Spleen (tissue), 11 donors: ENCODE results near the gene STX8. TPM values are rescaled to one million over a fixed set of nuclear protein-coding genes. Genes with fewer than 3 reads are reported as not detected.

Experiments used
- DNase-seq: peaks from one replicate; pipeline ENCODE4 v3.0.0-alpha.2; 2020
- H3K27ac ChIP-seq, 8 donors: fragments of 200-600 bp; sonication (generic) in 7 of 8; 1 replicate in 4 of 8; 2 replicates in 4 of 8; pipeline versions ENCODE4 v1.5.0 to v1.8.0; 2016 to 2021; ENCODE audit warnings: inconsistent platforms in 4 of 8, mild to moderate bottlenecking in 4 of 8, moderate library complexity in 1 of 8
- H3K27me3 ChIP-seq, 7 donors: fragments of 200-600 bp; sonication (generic) in 6 of 7; replicated peaks in 1 of 7; 1 replicate in 4 of 7; 2 replicates in 3 of 7; pipeline versions ENCODE4 v1.5.0 to v1.8.0; 2016 to 2021; ENCODE audit warnings: inconsistent platforms in 3 of 7, mild to moderate bottlenecking in 1 of 7
- H3K36me3 ChIP-seq, 6 donors: fragments of 200-600 bp; sonication (generic) in 5 of 6; 1 replicate in 4 of 6; 2 replicates in 2 of 6; pipeline versions ENCODE4 v1.5.0 to v1.8.0; 2016 to 2021; ENCODE audit warnings: inconsistent platforms in 2 of 6
- H3K4me1 ChIP-seq, 6 donors: fragments of 200-600 bp; sonication (generic) in 5 of 6; 1 replicate in 3 of 6; 2 replicates in 3 of 6; pipeline versions ENCODE4 v1.5.0 to v1.8.0; 2016 to 2021; ENCODE audit warnings: inconsistent platforms in 3 of 6
- H3K4me3 ChIP-seq, 8 donors: fragments of 200-600 bp; sonication (generic) in 7 of 8; 1 replicate in 4 of 8; 2 replicates in 4 of 8; pipeline versions ENCODE4 v1.5.0 to v1.8.0; 2016 to 2021; ENCODE audit warnings: inconsistent platforms in 4 of 8, mild to moderate bottlenecking in 4 of 8, moderate library complexity in 2 of 8
- H3K9me3 ChIP-seq, 8 donors: fragments of 200-600 bp; sonication (generic) in 7 of 8; 1 replicate in 4 of 8; 2 replicates in 4 of 8; pipeline versions ENCODE4 v1.5.0 to v1.8.0; 2016 to 2021; ENCODE audit warnings: inconsistent platforms in 4 of 8
- POLR2A ChIP-seq, 3 donors: fragments of 450-650 bp; IDR thresholded peaks; one replicate each; pipeline ENCODE4 v1.5.1; 2017; ENCODE audit warnings: antibody characterized with exemption in 3 of 3, mild to moderate bottlenecking in 1 of 3
- POLR2AphosphoS5 ChIP-seq, 3 donors: sonication (generic); formaldehyde crosslinking; IDR thresholded peaks; one replicate each; pipeline ENCODE4 v1.5.1; 2017; ENCODE audit warnings: antibody characterized with exemption in 3 of 3
- WGBS, 5 donors: extraction: QIAGEN DNeasy Blood & Tissue Kit in 3 of 5; methylation state at CpG; one replicate each; pipeline versions ENCODE4 v1.1.5 to v1.1.7; 2013 to 2018; 5-methylcytosine and 5-hydroxymethylcytosine counted together
- intact Hi-C: fragments of 100-400 bp; cut with DNase I; formaldehyde crosslinking; loops from one replicate; pipeline ENCODE4 v1.15.0; 2023; ENCODE audit warnings: low total_unique reads
- polyA plus RNA-seq, 3 donors: library from polyadenylated mRNA; stranded (reverse); fragments of 200-250 nt; gene quantifications; one replicate each; pipeline ENCODE4 v1.2.1, GENCODE V29; 2013
- total RNA-seq, 7 donors: library from RNA; depleted of rRNA in 3 of 7; stranded (reverse); fragments of >200 nt in 3 of 7; fragmentation: NEBNext Ultra II Directional in 4 of 7; extraction: Animal tissue kit (Norgen Biotek cat#: 25700) in 4 of 7; gene quantifications; one replicate each; pipeline versions ENCODE4 v1.1.0 to v1.2.1, GENCODE V29; 2016 to 2021
- TF ChIP-seq, protein P1 (sequence below), 11 experiments: fragments of 200-600 bp in 7 of 11; fragments of 450-650 bp in 4 of 11; sonication (generic) in 4 of 11; IDR thresholded peaks in 8 of 11; conservative IDR thresholded peaks in 3 of 11; 1 replicate in 7 of 11; 2 replicates in 4 of 11; pipeline versions ENCODE4 v1.4.0 to v1.8.0; 2016 to 2021; ENCODE audit warnings: antibody characterized with exemption in 11 of 11, inconsistent platforms in 4 of 11, mild to moderate bottlenecking in 1 of 11
- donor health status: healthy with polysubstance abuse.
- donor health status: DM: no; HTN: no; CAD: no; lungs with moderate emphysema.
- donor health status: DM: no; HTN: no; CAD: no.
- donor health status: Bipolar disorder and iron deficiency.
- donor health status: healthy.
- donor health status: DM: no; HTN: no; CAD: no.
- donor health status: DM: yes; HTN: yes; CAD: no.

STX8 gene
- total and polyA plus RNA-seq, 10 donors: 37.3 to 59.8 (median 48.9) TPM

DNA sequence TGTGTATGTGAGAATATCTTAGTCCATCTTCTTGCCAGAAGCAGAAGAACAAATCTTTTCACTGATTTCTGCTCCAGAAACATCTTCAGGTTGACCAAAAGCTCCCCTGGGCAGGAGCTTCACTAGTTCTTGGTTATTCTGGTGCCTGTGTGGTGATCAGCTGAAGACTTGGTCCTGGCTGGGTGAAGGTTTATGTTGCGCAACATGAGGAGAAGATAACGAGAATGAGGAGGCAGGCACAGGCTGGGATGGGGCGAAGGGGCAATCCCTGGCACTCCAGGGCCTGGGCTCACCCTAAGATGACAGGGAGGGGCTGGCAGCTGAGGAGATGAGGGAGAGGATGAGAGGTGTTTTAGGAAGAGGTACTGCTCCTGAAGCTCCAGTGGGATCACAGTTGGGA is 322.3 kb downstream of the STX8 start:
- peaks cover 0 to 25% (median under 1%) of the 10 kb centered on the region in 6 donors for H3K36me3 ChIP-seq
- no peak overlapping the region for H3K4me3 ChIP-seq
- no peaks in the 10 kb centered on the region for H3K27me3 ChIP-seq
- TF ChIP-seq, protein P1, sequence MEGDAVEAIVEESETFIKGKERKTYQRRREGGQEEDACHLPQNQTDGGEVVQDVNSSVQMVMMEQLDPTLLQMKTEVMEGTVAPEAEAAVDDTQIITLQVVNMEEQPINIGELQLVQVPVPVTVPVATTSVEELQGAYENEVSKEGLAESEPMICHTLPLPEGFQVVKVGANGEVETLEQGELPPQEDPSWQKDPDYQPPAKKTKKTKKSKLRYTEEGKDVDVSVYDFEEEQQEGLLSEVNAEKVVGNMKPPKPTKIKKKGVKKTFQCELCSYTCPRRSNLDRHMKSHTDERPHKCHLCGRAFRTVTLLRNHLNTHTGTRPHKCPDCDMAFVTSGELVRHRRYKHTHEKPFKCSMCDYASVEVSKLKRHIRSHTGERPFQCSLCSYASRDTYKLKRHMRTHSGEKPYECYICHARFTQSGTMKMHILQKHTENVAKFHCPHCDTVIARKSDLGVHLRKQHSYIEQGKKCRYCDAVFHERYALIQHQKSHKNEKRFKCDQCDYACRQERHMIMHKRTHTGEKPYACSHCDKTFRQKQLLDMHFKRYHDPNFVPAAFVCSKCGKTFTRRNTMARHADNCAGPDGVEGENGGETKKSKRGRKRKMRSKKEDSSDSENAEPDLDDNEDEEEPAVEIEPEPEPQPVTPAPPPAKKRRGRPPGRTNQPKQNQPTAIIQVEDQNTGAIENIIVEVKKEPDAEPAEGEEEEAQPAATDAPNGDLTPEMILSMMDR (IDR thresholded peaks at IDR 0.05 in 8 of 11, conservative IDR thresholded peaks at IDR 0.05 in 3 of 11): no peak
- TF ChIP-seq POLR2A (IDR thresholded peaks at IDR 0.05) (no peak), POLR2AphosphoS5 (IDR thresholded peaks at IDR 0.05) (no peak)
- no peak overlapping the region for H3K27ac ChIP-seq
- intact Hi-C loops: no loop called here
- H3K4me1 ChIP-seq: peaks cover 0 to 15% (median 4%) of the 10 kb centered on the region in 6 donors
- no peaks in the 10 kb centered on the region for H3K9me3 ChIP-seq
- 82 to 94% (median 93%) methylated on average over 3 of the region's 3 CpGs for WGBS, 5 donors
- no peak for DNase-seq

- Histone ChIP-seq H3K36me3 (peaks cover 0 to 39% (median 2%) of the 10 kb centered on the region in 6 donors), H3K4me3 (no peak overlapping the region), H3K9me3 (no peaks in the 10 kb centered on the region), H3K27me3 (no peaks in the 10 kb centered on the region), H3K27ac (no peak overlapping the region), H3K4me1 (peaks cover 0 to 1% (median 0%) of the 10 kb centered on the region in 6 donors)
- WGBS, 5 donors: 83 to 88% (median 84%) methylated on average over 12 of the region's 12 CpGs
- intact Hi-C loops: no loop called here
- DNase-seq: no peak
- no peak for TF ChIP-seq POLR2A (IDR thresholded peaks at IDR 0.05)
- no peak for TF ChIP-seq POLR2AphosphoS5 (IDR thresholded peaks at IDR 0.05)
- TF ChIP-seq, protein P1 (IDR thresholded peaks at IDR 0.05 in 8 of 11, conservative IDR thresholded peaks at IDR 0.05 in 3 of 11): no peak
Measured at GRCh38 chr17:9251273-9251672, 324.3 kb downstream of the STX8 start.

- WGBS, 5 donors: 82 to 95% (median 87%) methylated on average over 16 to 21 of the region's 21 CpGs
- intact Hi-C loops: no loop called here
- DNase-seq: no peak
Measured at GRCh38 chr17:9249245-9249953, 326.2 kb downstream of the STX8 start.

GRCh38 chr17:9247401-9247938 is 328.1 kb downstream of the STX8 start:
- peaks cover 0 to 39% (median 2%) of the 10 kb centered on the region in 6 donors for H3K36me3 ChIP-seq
- H3K4me1 ChIP-seq: no peaks in the 10 kb centered on the region
- no peak overlapping the region for H3K27ac ChIP-seq
- no peak for TF ChIP-seq POLR2AphosphoS5 (IDR thresholded peaks at IDR 0.05)
- TF ChIP-seq POLR2A (IDR thresholded peaks at IDR 0.05): no peak
- TF ChIP-seq, protein P1 (IDR thresholded peaks at IDR 0.05 in 8 of 11, conservative IDR thresholded peaks at IDR 0.05 in 3 of 11): no peak
- intact Hi-C loops: no loop called here
- no peak for DNase-seq
- no peaks in the 10 kb centered on the region for H3K27me3 ChIP-seq
- WGBS, 5 donors: 92 to 96% (median 94%) methylated on average over 21 of the region's 21 CpGs
- no peak overlapping the region for H3K4me3 ChIP-seq
- H3K9me3 ChIP-seq: no peaks in the 10 kb centered on the region

More at GRCh38 chr17:9249245-9249953, 326.2 kb downstream of the STX8 start:
- no peak overlapping the region for H3K27ac ChIP-seq
- no peak overlapping the region for H3K4me3 ChIP-seq
- no peaks in the 10 kb centered on the region for H3K27me3 ChIP-seq
- TF ChIP-seq, protein P1 (IDR thresholded peaks at IDR 0.05 in 8 of 11, conservative IDR thresholded peaks at IDR 0.05 in 3 of 11): no peak
- TF ChIP-seq POLR2AphosphoS5 (IDR thresholded peaks at IDR 0.05): no peak
- no peak for TF ChIP-seq POLR2A (IDR thresholded peaks at IDR 0.05)
- H3K4me1 ChIP-seq: no peaks in the 10 kb centered on the region
- no peaks in the 10 kb centered on the region for H3K9me3 ChIP-seq
- peaks cover 0 to 39% (median 2%) of the 10 kb centered on the region in 6 donors for H3K36me3 ChIP-seq
